K562 (cell line): ENCODE measurements around the gene DNMT3A. TPM values are rescaled to one million over a fixed set of nuclear protein-coding genes. Genes with fewer than 3 reads are reported as not detected.

Source experiments
- KDM2B ChIP-seq: fragments of 250-450 bp; sonication (Bioruptor Pico); IDR thresholded peaks from 2 replicates; pipeline ENCODE4 v1.8.0; 2021; ENCODE audit warnings: mild to moderate bottlenecking, moderate library complexity
- KLF10 ChIP-seq: fragments of 250-450 bp; sonication (Bioruptor Pico); IDR thresholded peaks from 2 replicates; pipeline ENCODE4 v1.6.1; 2021; ENCODE audit warnings: matching md5 sums
- KLF6 ChIP-seq: fragments of 250-450 bp; sonication (Bioruptor Pico); IDR thresholded peaks from 2 replicates; pipeline ENCODE4 v1.4.0; 2020; ENCODE audit warnings: mild to moderate bottlenecking, moderate library complexity, borderline replicate concordance
- MED1 ChIP-seq: sonication (generic); formaldehyde crosslinking; IDR thresholded peaks from 2 replicates; pipeline ENCODE4 v1.8.1; 2023; ENCODE audit warnings: missing genetic modification reagents, borderline replicate concordance
- MTF1 ChIP-seq: fragments of 250-450 bp; sonication (Bioruptor Pico); IDR thresholded peaks from 2 replicates; pipeline ENCODE4 v1.9.0; 2021; ENCODE audit warnings: moderate library complexity, mild to moderate bottlenecking, inconsistent platforms, borderline replicate concordance
- NFATC3 ChIP-seq: fragments of 450-650 bp; IDR thresholded peaks from 2 replicates; pipeline ENCODE4 v1.6.1; 2017; ENCODE audit warnings: mild to moderate bottlenecking
- NFRKB ChIP-seq: fragments of 450-650 bp; IDR thresholded peaks from 2 replicates; pipeline ENCODE4 v1.6.1; 2016; ENCODE audit warnings: low read depth
- NFXL1 ChIP-seq: fragments of 450-650 bp; formaldehyde crosslinking; IDR thresholded peaks from 2 replicates; pipeline ENCODE4 v1.4.0; 2021; ENCODE audit warnings: mild to moderate bottlenecking
- NR2F6 ChIP-seq: fragments of 450-650 bp; formaldehyde crosslinking; IDR thresholded peaks from 2 replicates; pipeline ENCODE4 v1.4.0; 2020; ENCODE audit warnings: mild to moderate bottlenecking
- POLR2AphosphoS5 ChIP-seq: IDR thresholded peaks from 2 replicates; pipeline ENCODE4 v1.6.1; 2011; ENCODE audit warnings: mild to moderate bottlenecking, low read depth, low read length, moderate library complexity; ENCODE audit not compliant: control insufficient read depth, insufficient read depth
- RAD51 ChIP-seq: fragments of 450-650 bp; IDR thresholded peaks from 2 replicates; pipeline ENCODE4 v1.7.1; 2016; ENCODE audit warnings: low read depth, mild to moderate bottlenecking, borderline replicate concordance
- SIRT6 ChIP-seq: IDR thresholded peaks from one replicate; pipeline ENCODE4 v1.6.1; 2012; ENCODE audit warnings: low read depth, mild to moderate bottlenecking, control low read depth, inconsistent platforms, low read length, moderate library complexity
- TAF1 ChIP-seq: IDR thresholded peaks from 2 replicates; pipeline ENCODE4 v1.6.1; 2011; ENCODE audit warnings: mild to moderate bottlenecking, low read length, moderate library complexity; ENCODE audit not compliant: insufficient read depth, control insufficient read depth, severe bottlenecking; ENCODE audit errors: extremely low read depth
- TFAP4 ChIP-seq: sonication (generic); formaldehyde crosslinking; IDR thresholded peaks from 2 replicates; pipeline ENCODE4 v1.8.0; 2022; ENCODE audit warnings: missing genetic modification reagents, mild to moderate bottlenecking, moderate library complexity, borderline replicate concordance
- TOE1 ChIP-seq, 2 experiments: fragments of 450-650 bp in 1 of 2; sonication (generic) in 1 of 2; formaldehyde crosslinking in 1 of 2; IDR thresholded peaks; 2 replicates each; pipeline versions ENCODE4 v1.7.1 to v1.8.0; 2016 to 2022; ENCODE audit warnings: borderline replicate concordance in 2 of 2, mild to moderate bottlenecking in 2 of 2, antibody characterized with exemption in 1 of 2, inconsistent platforms in 1 of 2, low read depth in 1 of 2, missing genetic modification reagents in 1 of 2, moderate library complexity in 1 of 2
- XRCC3 ChIP-seq: fragments of 450-650 bp; IDR thresholded peaks from 2 replicates; pipeline ENCODE4 v1.6.1; 2017; ENCODE audit warnings: mild to moderate bottlenecking, moderate library complexity
- ZNF431 ChIP-seq: sonication (generic); formaldehyde crosslinking; IDR thresholded peaks from 2 replicates; pipeline ENCODE4 v1.8.0; 2022; ENCODE audit warnings: mild to moderate bottlenecking, missing genetic modification reagents
- ZNF511 ChIP-seq: sonication (generic); formaldehyde crosslinking; IDR thresholded peaks from 2 replicates; pipeline ENCODE4 v1.8.0; 2022; ENCODE audit warnings: mild to moderate bottlenecking, missing genetic modification reagents
- ZNF79 ChIP-seq: fragments of 250-450 bp; sonication (Bioruptor Pico); IDR thresholded peaks from 2 replicates; pipeline ENCODE4 v1.4.0; 2020; ENCODE audit warnings: low read depth, mild to moderate bottlenecking, moderate library complexity
- ZSCAN32 ChIP-seq: fragments of 450-650 bp; formaldehyde crosslinking; IDR thresholded peaks from 2 replicates; pipeline ENCODE4 v1.4.0; 2020; ENCODE audit warnings: mild to moderate bottlenecking, moderate library complexity
- polyA plus RNA-seq, 8 experiments: library from polyadenylated mRNA; depleted of rRNA in 4 of 8; stranded (reverse) in 5 of 8; unstranded in 3 of 8; fragments of >200 nt; fragmentation: Nextera tagmentation in 2 of 8; fragmentation: Illumina TruSeq in 1 of 8; extraction: Ambion mirVana in 2 of 8; extraction: Trizol in 1 of 8; gene quantifications; 2 replicates each; pipeline versions ENCODE4 v1.2.1 to v1.2.3, GENCODE V29; 2011 to 2014; ENCODE audit warnings: inconsistent platforms in 1 of 8, missing spikeins in 1 of 8
- total RNA-seq, 7 experiments: library from RNA; depleted of rRNA in 6 of 7; stranded (reverse); fragments of >200 nt in 6 of 7; fragmentation: Illumina TruSeq in 2 of 7; extraction: Trizol in 2 of 7; gene quantifications; 2 replicates each; pipeline versions ENCODE4 v1.2.1 to v1.2.3, GENCODE V29; 2011 to 2021; ENCODE audit warnings: low replicate concordance in 1 of 7
- TF ChIP-seq, protein P1 (sequence below): fragments of 450-650 bp; formaldehyde crosslinking; IDR thresholded peaks from 2 replicates; pipeline ENCODE4 v1.4.0; 2020; ENCODE audit warnings: mild to moderate bottlenecking, moderate library complexity
- TF ChIP-seq, protein P2 (sequence below): sonication (generic); formaldehyde crosslinking; IDR thresholded peaks from 2 replicates; pipeline ENCODE4 v1.8.1; 2023; ENCODE audit warnings: mild to moderate bottlenecking, missing genetic modification reagents

Gene DNMT3A
- total and polyA plus RNA-seq, 9 of the 15 experiments (the other 6 are each of a cell fraction or from before 2014, with no cell fraction given): 3.0 to 16.0 (median 6.1) TPM

DNA sequence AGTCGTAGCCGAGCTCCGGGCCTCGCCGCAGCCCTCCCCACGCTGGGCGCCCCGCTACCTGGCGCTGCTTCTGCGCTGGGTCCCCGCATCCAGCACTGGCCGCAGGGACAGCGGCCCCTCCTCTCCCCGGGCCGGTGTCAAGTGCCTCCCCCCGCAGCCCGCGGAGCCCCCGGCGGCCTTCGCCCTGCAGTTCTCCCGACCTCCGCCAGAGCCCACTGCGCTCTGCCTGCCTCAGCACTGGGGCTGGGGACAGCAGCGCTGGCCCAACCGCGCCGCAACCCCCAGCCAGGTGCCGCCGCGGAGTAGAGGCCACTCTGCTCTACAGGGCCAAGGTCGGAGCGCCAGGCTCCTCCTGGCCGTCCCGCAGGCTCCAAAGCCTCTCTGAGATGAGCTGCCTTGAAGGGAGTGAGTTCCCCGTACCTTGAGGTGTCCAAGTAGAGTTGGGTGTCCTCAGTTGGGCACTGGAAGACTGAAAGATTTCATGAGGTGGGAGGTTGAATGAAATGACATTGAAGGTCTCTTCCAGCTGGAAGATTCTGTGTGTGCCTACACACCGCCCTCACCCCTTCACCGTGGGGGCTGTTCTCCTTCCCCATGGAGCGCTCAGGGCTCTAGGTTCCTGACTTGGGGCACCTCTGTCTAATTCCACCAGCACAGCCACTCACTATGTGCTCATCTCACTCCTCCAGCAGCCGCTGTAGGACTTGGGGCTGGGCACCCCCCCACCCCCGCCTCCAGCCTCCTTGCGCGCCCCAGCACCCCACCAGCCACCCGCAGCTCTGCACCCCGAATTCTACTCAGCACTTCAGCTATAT, 854 bp upstream of the DNMT3A start (continued):
- TF ChIP-seq ZNF79 (no peak), KLF10 (CRISPR knock-in tag) (no peak), KDM2B (CRISPR knock-in tag) (peak; percentile 66; the same call in 1 of the 2 replicates), TFAP4 (CRISPR knock-in tag) (peak; percentile 74; the same call in 1 of the 2 replicates), ZNF511 (CRISPR knock-in tag) (peak; percentile 93), ZNF431 (CRISPR knock-in tag) (0 out of 2 replicates have a peak, but pooled peaks have one; percentile 27), MED1 (no peak), KLF6 (CRISPR knock-in tag) (no peak), TAF1 (no peak), NFXL1 (CRISPR knock-in tag) (no peak), NFRKB (no peak), NR2F6 (CRISPR knock-in tag) (no peak), SIRT6 (no peak), MTF1 (CRISPR knock-in tag) (no peak), NFATC3 (no peak), ZSCAN32 (CRISPR knock-in tag) (no peak), TOE1 (IDR thresholded peaks at IDR 0.05; ENCODE audit: borderline replicate concordance) (no peak), TOE1 (CRISPR knock-in tag; IDR thresholded peaks at IDR 0.05; ENCODE audit: borderline replicate concordance, low read depth) (no peak), POLR2AphosphoS5 (no peak), RAD51 (no peak), XRCC3 (no peak)
- TF ChIP-seq, protein P1, sequence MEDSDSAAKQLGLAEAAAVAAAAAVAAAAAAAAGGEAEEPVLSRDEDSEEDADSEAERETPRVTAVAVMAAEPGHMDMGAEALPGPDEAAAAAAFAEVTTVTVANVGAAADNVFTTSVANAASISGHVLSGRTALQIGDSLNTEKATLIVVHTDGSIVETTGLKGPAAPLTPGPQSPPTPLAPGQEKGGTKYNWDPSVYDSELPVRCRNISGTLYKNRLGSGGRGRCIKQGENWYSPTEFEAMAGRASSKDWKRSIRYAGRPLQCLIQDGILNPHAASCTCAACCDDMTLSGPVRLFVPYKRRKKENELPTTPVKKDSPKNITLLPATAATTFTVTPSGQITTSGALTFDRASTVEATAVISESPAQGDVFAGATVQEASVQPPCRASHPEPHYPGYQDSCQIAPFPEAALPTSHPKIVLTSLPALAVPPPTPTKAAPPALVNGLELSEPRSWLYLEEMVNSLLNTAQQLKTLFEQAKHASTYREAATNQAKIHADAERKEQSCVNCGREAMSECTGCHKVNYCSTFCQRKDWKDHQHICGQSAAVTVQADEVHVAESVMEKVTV (CRISPR knock-in tag): no peak
- TF ChIP-seq, protein P2, sequence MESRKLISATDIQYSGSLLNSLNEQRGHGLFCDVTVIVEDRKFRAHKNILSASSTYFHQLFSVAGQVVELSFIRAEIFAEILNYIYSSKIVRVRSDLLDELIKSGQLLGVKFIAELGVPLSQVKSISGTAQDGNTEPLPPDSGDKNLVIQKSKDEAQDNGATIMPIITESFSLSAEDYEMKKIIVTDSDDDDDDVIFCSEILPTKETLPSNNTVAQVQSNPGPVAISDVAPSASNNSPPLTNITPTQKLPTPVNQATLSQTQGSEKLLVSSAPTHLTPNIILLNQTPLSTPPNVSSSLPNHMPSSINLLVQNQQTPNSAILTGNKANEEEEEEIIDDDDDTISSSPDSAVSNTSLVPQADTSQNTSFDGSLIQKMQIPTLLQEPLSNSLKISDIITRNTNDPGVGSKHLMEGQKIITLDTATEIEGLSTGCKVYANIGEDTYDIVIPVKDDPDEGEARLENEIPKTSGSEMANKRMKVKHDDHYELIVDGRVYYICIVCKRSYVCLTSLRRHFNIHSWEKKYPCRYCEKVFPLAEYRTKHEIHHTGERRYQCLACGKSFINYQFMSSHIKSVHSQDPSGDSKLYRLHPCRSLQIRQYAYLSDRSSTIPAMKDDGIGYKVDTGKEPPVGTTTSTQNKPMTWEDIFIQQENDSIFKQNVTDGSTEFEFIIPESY: 0 out of 2 replicates have a peak, but pooled peaks have one; percentile 33
